OCI-LY7 (cell line): ENCODE data around the gene EGFL8. TPM values are rescaled to one million over a fixed set of nuclear protein-coding genes. Genes with fewer than 3 reads are reported as not detected.

Source experiments
- BruUV-seq: library from RNA; stranded (reverse); fragments of 400-500 nt; replicated peaks from 2 replicates; lab custom pipeline; 2021; lab: Mats Ljungman, UMichigan
- CTCF ChIA-PET: fragments of 300-600 bp; sonication (Branson Sonifier 250); formaldehyde crosslinking; loops from one replicate; lab custom pipeline; 2022; ENCODE audit warnings: antibody characterized with exemption; ENCODE audit not compliant: unreplicated experiment; lab: Charles Lee
- POLR2A ChIA-PET: fragments of 300-600 bp; sonication (Branson Sonifier 250); formaldehyde crosslinking; loops from one replicate; lab custom pipeline; 2022; ENCODE audit warnings: antibody characterized with exemption; lab: Charles Lee
- DNase-seq: peaks from one replicate; pipeline ENCODE4 v3.0.0-alpha.2; 2015; ENCODE audit warnings: low spot score
- H2AFZ ChIP-seq: fragments of 200-600 bp; sonication (generic), shearing (Covaris generic); 2 replicates; pipeline ENCODE4 v1.6.1; 2014; ENCODE audit warnings: mild to moderate bottlenecking, antibody characterized with exemption, low read length, moderate library complexity
- H3K27ac ChIP-seq: fragments of 200-600 bp; sonication (generic); 2 replicates; pipeline ENCODE4 v1.5.1; 2014; ENCODE audit warnings: mixed run types, low read depth, mild to moderate bottlenecking, moderate library complexity, low read length, inconsistent platforms; ENCODE audit not compliant: poor library complexity, severe bottlenecking
- H3K36me3 ChIP-seq: fragments of 200-600 bp; sonication (generic); 2 replicates; pipeline ENCODE4 v1.6.1; 2014; ENCODE audit warnings: mild to moderate bottlenecking, antibody characterized with exemption, low read length, moderate library complexity, mixed read lengths; ENCODE audit not compliant: insufficient read depth
- H3K4me1 ChIP-seq: fragments of 200-600 bp; sonication (generic); 2 replicates; pipeline ENCODE4 v1.5.1; 2014; ENCODE audit warnings: mild to moderate bottlenecking, low read length; ENCODE audit not compliant: insufficient read depth, poor library complexity, severe bottlenecking
- H3K4me2 ChIP-seq: fragments of 200-600 bp; sonication (generic); 2 replicates; pipeline ENCODE4 v1.6.1; 2014; ENCODE audit warnings: mild to moderate bottlenecking, low read length
- H3K4me3 ChIP-seq: fragments of 200-600 bp; sonication (generic); 2 replicates; pipeline ENCODE4 v1.5.1; 2014; ENCODE audit warnings: mild to moderate bottlenecking, low read depth, low read length; ENCODE audit not compliant: poor library complexity, severe bottlenecking
- H3K79me2 ChIP-seq: fragments of 200-600 bp; sonication (generic); 2 replicates; pipeline ENCODE4 v1.6.1; 2016; ENCODE audit warnings: low read depth, mild to moderate bottlenecking, low read length, moderate library complexity, mixed read lengths; ENCODE audit not compliant: insufficient read depth
- H3K9me2 ChIP-seq: fragments of 200-600 bp; sonication (generic); 2 replicates; pipeline ENCODE4 v1.6.1; 2016; ENCODE audit warnings: mild to moderate bottlenecking, low read length, mixed read lengths; ENCODE audit not compliant: insufficient read depth
- H3K9me3 ChIP-seq: fragments of 200-600 bp; sonication (generic); 2 replicates; pipeline ENCODE4 v1.6.1; 2014; ENCODE audit warnings: mild to moderate bottlenecking, mixed run types, low read length, mixed read lengths
- H4K20me1 ChIP-seq: fragments of 200-600 bp; sonication (generic); 2 replicates; pipeline ENCODE4 v1.6.1; 2014; ENCODE audit warnings: mild to moderate bottlenecking, antibody characterized with exemption, low read length, moderate library complexity, mixed read lengths; ENCODE audit not compliant: insufficient read depth
- CTCF ChIP-seq: fragments of 200-600 bp; sonication (generic); conservative IDR thresholded peaks from 2 replicates; pipeline ENCODE4 v1.5.1; 2014; ENCODE audit warnings: mild to moderate bottlenecking, antibody characterized with exemption, low read length, moderate library complexity, mixed read lengths
- EZH2phosphoT487 ChIP-seq: fragments of 200-600 bp; sonication (generic); IDR thresholded peaks from 2 replicates; pipeline ENCODE4 v1.6.1; 2018; ENCODE audit warnings: low read depth, borderline replicate concordance, mild to moderate bottlenecking, mixed run types, antibody characterized with exemption, low read length, moderate library complexity, mixed read lengths
- intact Hi-C: fragments of 100-400 bp; cut with micrococcal nuclease; formaldehyde crosslinking; loops from one replicate; pipeline ENCODE4 v1.10.0; 2022; ENCODE audit not compliant: unreplicated experiment
- total RNA-seq, 2 experiments: library from RNA; depleted of rRNA in 1 of 2; stranded (reverse); fragments of >200 nt in 1 of 2; shearing (Covaris generic) in 1 of 2; gene quantifications; 2 replicates each; pipeline ENCODE4 v1.2.3, GENCODE V29; 2014 to 2022

EGFL8 gene
- total RNA-seq, 2 experiments from 2014 or later = 7.4 to 21.6 TPM

GRCh38 chr6:32190054-32190851, 25.9 kb downstream of the EGFL8 start, which contains the start of gene PBX2:
PBX2 (minus strand) TSS chr6:32190202; CDS start chr6:32189915, 287 bp downstream.
- Histone ChIP-seq H3K79me2 (peaks cover 31% of the 10 kb centered on the region; the same call in 1 of the 2 replicates), H3K4me2 (peak within 1 kb of the TSS; percentile 86), H3K27ac (peak within 1 kb of the TSS; percentile 79), H3K9me2 (no peaks in the 10 kb centered on the region), H3K9me3 (no peaks in the 10 kb centered on the region), H3K4me1 (peaks cover 68% of the 10 kb centered on the region), H4K20me1 (no peaks in the 10 kb centered on the region), H2AFZ (no peak within 1 kb of the TSS), H3K4me3 (peak within 1 kb of the TSS; percentile 92), H3K36me3 (peaks cover 30% of the 10 kb centered on the region)
- POLR2A ChIA-PET = interaction anchor here (0.8 to 3.3 kb wide), 3 partner anchors 11 to 782 kb away, joined by 3 to 16 read pairs (median 11); partner anchors contain the start of gene AGPAT1
- intact Hi-C loops = no loop called here
- DNase-seq = peak; percentile 90
- TSS peak; percentile 85 for BruUV-seq
- CTCF ChIA-PET = interaction anchor here (0.6 kb wide), 1 partner anchor 331 kb away, joined by 3 read pairs; no protein-coding TSS in a partner anchor
- TF ChIP-seq CTCF (no peak), EZH2phosphoT487 (no peak)

- Histone ChIP-seq H3K79me2 (peaks cover 31% of the 10 kb centered on the region; the same call in 1 of the 2 replicates), H3K4me1 (peaks cover 67% of the 10 kb centered on the region), H2AFZ (no peak overlapping the region), H3K27ac (peak overlapping the region; percentile 79), H3K36me3 (peaks cover 27% of the 10 kb centered on the region), H3K4me3 (peak overlapping the region; percentile 92), H4K20me1 (no peaks in the 10 kb centered on the region), H3K9me2 (no peaks in the 10 kb centered on the region), H3K4me2 (peak overlapping the region; percentile 86), H3K9me3 (no peaks in the 10 kb centered on the region)
- no peak for DNase-seq
- intact Hi-C loops = no loop called here
- no peak for TF ChIP-seq EZH2phosphoT487
- no peak for TF ChIP-seq CTCF
- BruUV-seq = TSS peak; percentile 83
- CTCF ChIA-PET = no interaction called here
- POLR2A ChIA-PET = interaction anchor here (0.6 to 3.3 kb wide), 3 partner anchors 12 to 256 kb away, joined by 7 to 16 read pairs (median 11); partner anchors contain the start of gene AGPAT1
These were observed 26.7 kb downstream of the EGFL8 start for GRCh38 chr6:32190911-32191677.
